Mesenteric fat pad (tissue), 1 donor: ENCODE results near the gene CYP4F11. TPM values are rescaled to one million over a fixed set of nuclear protein-coding genes. Genes with fewer than 3 reads are reported as not detected.
A peak's percentile ranks its signal among the peaks of the same experiment; 100 is the strongest.
"Not testable (repeated sequence)": the region's sequence is repeated elsewhere in the genome, so short reads cannot be mapped to it uniquely, and the experiment has no call there.

Experiments used
- DNase-seq: peaks from one replicate; pipeline ENCODE4 v3.0.0-alpha.2; 2020; ENCODE audit warnings: low spot score
- total RNA-seq: library from RNA; stranded (reverse); fragmentation: NEBNext Ultra II Directional; extraction: Animal tissue kit (Norgen Biotek cat#: 25700); gene quantifications from one replicate; pipeline ENCODE4 v1.2.1, GENCODE V29; 2021
- donor health status: DM: yes; HTN: yes; CAD: no.

CYP4F11 gene
- total RNA-seq, 1 donor from 2014 or later: 0.87 TPM

- no peak for DNase-seq
These were observed 10.6 kb downstream of the CYP4F11 start for GRCh38 chr19:15923702-15924101.

GRCh38 chr19:15922021-15922420 lies 12.3 kb downstream of the CYP4F11 start:
- DNase-seq: no peak

GRCh38 chr19:15919243-15919642 lies 15.1 kb downstream of the CYP4F11 start:
- DNase-seq: no peak

- DNase-seq: no peak
These were observed 19.2 kb downstream of the CYP4F11 start for GRCh38 chr19:15915109-15915508.

- no peak for DNase-seq
These were observed 20.5 kb downstream of the CYP4F11 start for GRCh38 chr19:15913830-15914229.

GRCh38 chr19:15913384-15913783 lies 20.9 kb downstream of the CYP4F11 start:
- DNase-seq: no peak

- DNase-seq: no peak
These were observed 22.6 kb downstream of the CYP4F11 start for GRCh38 chr19:15911599-15912235.

- DNase-seq: no peak
These were observed 29.3 kb downstream of the CYP4F11 start for GRCh38 chr19:15905026-15905425.

- not testable (repeated sequence) for DNase-seq
These were observed 31.4 kb downstream of the CYP4F11 start for GRCh38 chr19:15902898-15903297.

- DNase-seq: no peak
These were observed 32.1 kb downstream of the CYP4F11 start for GRCh38 chr19:15902254-15902653.

GRCh38 chr19:15900504-15900903 lies 33.8 kb downstream of the CYP4F11 start:
- DNase-seq: no peak

GRCh38 chr19:15900032-15900431 lies 34.3 kb downstream of the CYP4F11 start:
- not testable (repeated sequence) for DNase-seq

- DNase-seq: not testable (repeated sequence)
These were observed 34.8 kb downstream of the CYP4F11 start for GRCh38 chr19:15899561-15899960.

- DNase-seq: no peak
These were observed 36.5 kb downstream of the CYP4F11 start, which contains the start of gene CYP4F2 for GRCh38 chr19:15897738-15898276. Gene CYP4F2, minus strand, starts transcription at chr19:15898074. Its CDS starts 463 bp downstream, at chr19:15897611.

- no peak for DNase-seq
These were observed 37.1 kb downstream of the CYP4F11 start for GRCh38 chr19:15897026-15897737.

- DNase-seq: no peak
These were observed 38.4 kb downstream of the CYP4F11 start for GRCh38 chr19:15895876-15896430.

GRCh38 chr19:15894359-15894758 lies 40.0 kb downstream of the CYP4F11 start:
- no peak for DNase-seq

- no peak for DNase-seq
These were observed 40.9 kb downstream of the CYP4F11 start for GRCh38 chr19:15893477-15893876.

- no peak for DNase-seq
These were observed 42.3 kb downstream of the CYP4F11 start for GRCh38 chr19:15892012-15892411.

- no peak for DNase-seq
These were observed 42.9 kb downstream of the CYP4F11 start for GRCh38 chr19:15891434-15891833.

GRCh38 chr19:15889339-15889738 lies 45.0 kb downstream of the CYP4F11 start:
- DNase-seq: not testable (repeated sequence)

GRCh38 chr19:15885919-15886318 lies 48.4 kb downstream of the CYP4F11 start:
- DNase-seq: peak; percentile 62
